HG03196 (cell line): Measurements from ENCODE around the gene CCNY.

Experiments
- ATAC-seq: cut with Tn5 transposase; IDR thresholded peaks from one replicate; pipeline ENCODE4 v1.9.1; 2021; ENCODE audit not compliant: unreplicated experiment

Gene CCNY

GRCh38 chr10:35575640-35576039 is 239.3 kb downstream of the CCNY start:
- ATAC-seq = no peak

GRCh38 chr10:35576730-35577129 is 240.4 kb downstream of the CCNY start:
- ATAC-seq = no peak

- ATAC-seq = no peak
Observed at GRCh38 chr10:35577926-35578617, 241.8 kb downstream of the CCNY start.

GRCh38 chr10:35578618-35578956 is 242.3 kb downstream of the CCNY start:
- ATAC-seq = no peak

- no peak for ATAC-seq
Observed at GRCh38 chr10:35579116-35579515, 242.8 kb downstream of the CCNY start.

- ATAC-seq = no peak
Observed at GRCh38 chr10:35579726-35580422, 243.6 kb downstream of the CCNY start.

- no peak for ATAC-seq
Observed at GRCh38 chr10:35580423-35580770, 244.1 kb downstream of the CCNY start.

GRCh38 chr10:35581655-35582054 is 245.3 kb downstream of the CCNY start:
- no peak for ATAC-seq

GRCh38 chr10:35584946-35585345 is 248.6 kb downstream of the CCNY start:
- ATAC-seq = no peak

GRCh38 chr10:35585356-35585755 is 249.0 kb downstream of the CCNY start:
- no peak for ATAC-seq

- no peak for ATAC-seq
Observed at GRCh38 chr10:35585903-35586535, 249.7 kb downstream of the CCNY start.

- no peak for ATAC-seq
Observed at GRCh38 chr10:35588836-35589235, 252.5 kb downstream of the CCNY start.

- no peak for ATAC-seq
Observed at GRCh38 chr10:35592441-35592840, 256.1 kb downstream of the CCNY start.

GRCh38 chr10:35594115-35595079 is 258.1 kb downstream of the CCNY start:
- no peak for ATAC-seq

GRCh38 chr10:35595106-35595505 is 258.8 kb downstream of the CCNY start:
- ATAC-seq = no peak

- no peak for ATAC-seq
Observed at GRCh38 chr10:35598379-35598778, 262.1 kb downstream of the CCNY start.

GRCh38 chr10:35600193-35600592 is 263.9 kb downstream of the CCNY start:
- no peak for ATAC-seq

- no peak for ATAC-seq
Observed at GRCh38 chr10:35605191-35605590, 268.9 kb downstream of the CCNY start, which contains the start of gene GJD4. TSS of gene GJD4 (plus strand) at chr10:35605341. CDS start at chr10:35605568, 227 bp downstream.

GRCh38 chr10:35606430-35606829 is 270.1 kb downstream of the CCNY start:
- ATAC-seq = no peak

GRCh38 chr10:35607475-35608327 is 271.4 kb downstream of the CCNY start:
- ATAC-seq = no peak
